ENCODE data around the gene BATF.

The BATF gene

DNA sequence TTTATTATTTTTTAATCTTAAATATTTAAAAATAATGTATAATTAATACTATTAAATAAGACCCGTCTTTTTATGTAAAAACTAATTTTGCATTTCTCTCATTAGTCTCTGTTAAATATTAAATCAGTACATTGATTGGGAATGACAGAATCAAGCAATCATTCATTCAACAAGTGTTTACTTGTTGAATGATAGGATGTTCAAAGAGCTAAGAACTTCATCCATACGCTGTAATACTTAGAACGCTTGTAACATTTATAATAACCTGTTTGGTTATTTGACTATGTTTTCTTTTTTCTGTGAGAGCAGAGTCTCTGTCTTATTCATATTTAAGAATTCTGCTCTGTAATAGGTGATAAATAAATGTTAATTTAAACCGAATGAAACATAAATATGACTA is 2.9 kb upstream of the BATF start:
- WGBS (ENCODE audit: insufficient coverage, insufficient read length): no CpG with 5 or more reads among the region's 4 CpGs
- H3K36me3 ChIP-seq (ENCODE audit: control insufficient read depth, insufficient read depth, low read length): no peaks in the 10 kb centered on the region
- no peak overlapping the region for H3K4me3 ChIP-seq (ENCODE audit: low read length)
- no peaks in the 10 kb centered on the region for H3K27me3 ChIP-seq (ENCODE audit: control insufficient read depth, insufficient read depth, low read length)
- no peak overlapping the region for H3K27ac ChIP-seq (ENCODE audit: low read length)
- no peaks in the 10 kb centered on the region for H3K4me1 ChIP-seq (ENCODE audit: control insufficient read depth, insufficient read depth, low read length)
- H3K9me3 ChIP-seq (ENCODE audit: control insufficient read depth, insufficient read depth, low read length): no peaks in the 10 kb centered on the region
- DNase-seq (ENCODE audit: low read depth, low spot score): no peak

DNA sequence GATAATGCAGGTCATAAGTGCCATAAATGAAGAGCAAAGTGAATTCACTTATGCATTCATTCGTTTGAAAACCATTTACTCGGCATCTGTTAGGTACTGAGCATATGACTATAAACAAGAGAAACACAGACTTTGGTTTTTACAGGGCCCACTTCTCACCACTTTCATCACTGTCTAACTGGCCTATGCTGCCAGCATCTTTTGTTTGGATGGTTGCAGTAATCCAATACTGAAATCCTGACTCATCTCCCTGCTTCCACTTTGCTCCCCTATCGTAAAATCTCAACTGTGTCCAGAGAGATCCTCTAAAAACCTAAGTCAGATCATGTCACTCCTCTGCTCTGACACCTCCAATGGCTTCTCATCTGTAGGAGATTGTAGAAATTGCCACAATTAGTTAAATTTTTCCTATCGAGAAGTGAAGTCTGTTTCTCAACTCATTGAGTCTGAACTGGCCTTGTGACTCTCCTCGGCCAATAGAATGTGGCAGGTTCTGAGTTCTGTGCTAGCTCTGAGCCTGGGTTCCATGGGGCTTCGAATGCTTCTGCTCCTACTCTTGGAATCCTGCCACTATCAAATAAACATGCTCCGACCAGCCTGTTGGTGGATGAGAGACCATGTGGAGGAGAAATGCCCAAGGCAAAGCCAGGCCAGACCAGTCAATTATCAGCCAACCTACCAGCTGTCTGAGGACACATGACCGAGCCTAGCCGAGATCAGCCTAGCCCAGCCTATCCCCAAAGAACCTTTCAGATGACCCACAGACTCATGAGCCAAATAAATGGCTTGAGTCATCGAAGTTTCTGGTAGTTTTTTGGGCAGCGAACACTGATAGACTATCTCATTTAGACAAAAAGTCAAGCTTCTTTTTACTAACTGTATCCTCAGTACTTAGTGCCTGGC is 2.2 kb upstream of the BATF start:
- Histone ChIP-seq H3K4me3 (ENCODE audit: low read length) (no peak overlapping the region), H3K27me3 (ENCODE audit: control insufficient read depth, insufficient read depth, low read length) (no peaks in the 10 kb centered on the region), H3K27ac (ENCODE audit: low read length) (no peak overlapping the region), H3K36me3 (ENCODE audit: control insufficient read depth, insufficient read depth, low read length) (no peaks in the 10 kb centered on the region), H3K9me3 (ENCODE audit: control insufficient read depth, insufficient read depth, low read length) (no peaks in the 10 kb centered on the region), H3K4me1 (ENCODE audit: control insufficient read depth, insufficient read depth, low read length) (no peaks in the 10 kb centered on the region)
- no CpG with 5 or more reads among the region's 11 CpGs for WGBS (ENCODE audit: insufficient coverage, insufficient read length)
- no peak for DNase-seq (ENCODE audit: low read depth, low spot score)

DNA sequence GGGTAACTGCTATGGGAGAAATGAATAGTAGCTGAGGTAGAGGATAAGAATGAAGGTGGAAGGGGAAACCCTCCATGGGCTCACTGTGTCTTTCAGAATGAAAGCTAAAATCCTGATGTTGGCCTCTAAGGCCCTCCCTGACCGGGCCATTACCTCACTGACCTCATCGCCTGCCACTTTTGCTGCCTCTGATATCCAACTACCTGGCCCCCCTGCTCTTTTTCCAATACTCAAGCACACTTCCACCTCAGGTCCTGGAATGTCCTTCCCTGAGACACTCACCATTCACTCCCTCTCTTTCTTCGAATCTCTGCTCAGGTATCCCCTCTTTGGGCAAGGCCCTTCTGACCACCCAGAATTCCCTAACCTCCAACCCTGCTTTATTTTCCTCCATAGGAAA is 1.4 kb upstream of the BATF start:
- DNase-seq (ENCODE audit: low read depth, low spot score): no peak
- H3K4me3 ChIP-seq (ENCODE audit: low read length): no peak overlapping the region

DNA sequence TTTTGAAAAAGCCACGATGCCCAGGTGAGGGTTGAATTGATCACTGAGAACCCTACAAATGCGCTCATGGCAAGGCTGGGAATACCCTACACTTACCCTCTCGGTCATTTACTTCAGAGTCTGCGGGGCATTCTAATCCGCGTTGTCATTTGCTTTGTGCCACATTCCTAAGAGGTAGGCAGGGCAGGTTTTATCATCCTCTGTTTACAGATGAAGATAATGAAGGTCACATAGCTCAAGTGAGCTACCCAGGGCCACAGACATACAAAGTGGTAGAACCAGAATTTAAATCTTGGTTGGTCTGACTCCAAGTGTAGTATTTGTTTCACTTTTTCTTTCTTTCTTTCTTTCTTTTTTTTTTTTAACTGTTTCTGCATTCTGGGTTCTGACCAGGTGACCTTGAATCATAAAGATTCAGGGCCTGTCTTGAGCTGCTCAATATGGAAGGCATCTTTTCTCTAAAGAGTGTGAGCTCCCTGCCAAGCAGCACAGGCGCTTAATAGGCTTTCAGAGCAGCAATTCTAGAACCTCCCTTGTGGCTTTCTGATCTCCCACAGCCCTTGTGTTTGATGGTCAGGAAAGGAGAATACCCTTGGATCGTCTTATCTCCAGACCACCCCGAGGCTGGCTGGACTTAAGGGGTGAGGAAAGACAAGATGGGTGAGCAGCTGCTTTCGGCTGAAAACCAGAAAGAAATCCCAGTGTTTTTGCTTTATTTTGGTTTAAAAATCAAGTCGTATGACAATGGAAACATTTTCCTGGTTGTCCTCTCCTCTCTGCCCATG is 662 bp upstream of the BATF start:
- H3K4me3 ChIP-seq (ENCODE audit: low read length): no peak overlapping the region
- no peaks in the 10 kb centered on the region for H3K27me3 ChIP-seq (ENCODE audit: control insufficient read depth, insufficient read depth, low read length)
- H3K36me3 ChIP-seq (ENCODE audit: control insufficient read depth, insufficient read depth, low read length): no peaks in the 10 kb centered on the region
- H3K9me3 ChIP-seq (ENCODE audit: control insufficient read depth, insufficient read depth, low read length): no peaks in the 10 kb centered on the region
- H3K27ac ChIP-seq (ENCODE audit: low read length): no peak overlapping the region
- DNase-seq (ENCODE audit: low read depth, low spot score): no peak
- H3K4me1 ChIP-seq (ENCODE audit: control insufficient read depth, insufficient read depth, low read length): no peaks in the 10 kb centered on the region
- WGBS (ENCODE audit: insufficient coverage, insufficient read length): no CpG with 5 or more reads among the region's 11 CpGs

More for the DNA sequence above, 1.4 kb upstream of the BATF start:
- no peaks in the 10 kb centered on the region for H3K9me3 ChIP-seq (ENCODE audit: control insufficient read depth, insufficient read depth, low read length)
- H3K36me3 ChIP-seq (ENCODE audit: control insufficient read depth, insufficient read depth, low read length): no peaks in the 10 kb centered on the region
- no peak overlapping the region for H3K27ac ChIP-seq (ENCODE audit: low read length)
- no CpG with 5 or more reads among the region's 3 CpGs for WGBS (ENCODE audit: insufficient coverage, insufficient read length)
- H3K27me3 ChIP-seq (ENCODE audit: control insufficient read depth, insufficient read depth, low read length): no peaks in the 10 kb centered on the region
- H3K4me1 ChIP-seq (ENCODE audit: control insufficient read depth, insufficient read depth, low read length): no peaks in the 10 kb centered on the region

DNA sequence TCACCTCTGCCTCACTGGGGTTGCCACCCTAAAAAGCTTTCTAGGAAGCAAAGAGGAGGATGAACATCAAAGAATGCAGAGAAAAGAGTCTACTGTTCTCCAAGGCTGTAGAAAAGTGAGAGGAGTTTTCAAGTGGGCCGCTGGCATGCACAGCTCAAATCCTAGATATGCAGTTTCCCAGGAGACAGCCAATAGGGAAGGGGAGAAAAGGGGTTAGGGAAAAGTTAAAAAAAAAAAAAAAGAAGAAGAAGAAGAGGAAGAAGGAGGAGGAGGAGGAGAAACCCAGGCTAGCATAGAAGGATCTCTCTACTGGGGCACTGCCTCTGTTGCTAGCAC is 682 bp downstream of the BATF start:
- H3K27me3 ChIP-seq (ENCODE audit: control insufficient read depth, insufficient read depth, low read length): no peaks in the 10 kb centered on the region
- no peaks in the 10 kb centered on the region for H3K4me1 ChIP-seq (ENCODE audit: control insufficient read depth, insufficient read depth, low read length)
- H3K36me3 ChIP-seq (ENCODE audit: control insufficient read depth, insufficient read depth, low read length): no peaks in the 10 kb centered on the region
- no peak for DNase-seq (ENCODE audit: low read depth, low spot score)
- H3K4me3 ChIP-seq (ENCODE audit: low read length): no peak overlapping the region
- no peak overlapping the region for H3K27ac ChIP-seq (ENCODE audit: low read length)
- WGBS (ENCODE audit: insufficient coverage, insufficient read length): no CpG with 5 or more reads among the region's 1 CpG
- no peaks in the 10 kb centered on the region for H3K9me3 ChIP-seq (ENCODE audit: control insufficient read depth, insufficient read depth, low read length)

DNA sequence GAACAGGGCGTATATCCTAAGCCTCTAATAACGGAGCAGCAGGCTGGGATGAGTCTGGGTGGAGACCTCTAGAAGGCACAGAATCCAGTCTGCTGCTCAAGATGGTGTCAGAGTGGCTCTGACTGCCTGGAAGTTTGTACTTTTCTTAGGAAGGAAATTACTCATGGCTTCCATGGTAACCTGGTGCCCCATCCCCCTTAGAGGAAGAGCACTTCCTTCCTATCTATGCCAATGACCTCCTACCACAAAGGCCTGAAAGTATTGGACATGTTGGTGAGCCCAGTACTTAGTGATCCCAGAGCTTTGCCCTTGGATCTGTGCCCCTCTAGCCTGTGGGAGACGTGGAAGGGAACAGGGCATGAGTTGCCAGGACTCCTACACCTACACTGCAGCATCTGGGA is 1.5 kb downstream of the BATF start:
- H3K27ac ChIP-seq (ENCODE audit: low read length): no peak overlapping the region
- DNase-seq (ENCODE audit: low read depth, low spot score): no peak
- no CpG with 5 or more reads among the region's 3 CpGs for WGBS (ENCODE audit: insufficient coverage, insufficient read length)

DNA sequence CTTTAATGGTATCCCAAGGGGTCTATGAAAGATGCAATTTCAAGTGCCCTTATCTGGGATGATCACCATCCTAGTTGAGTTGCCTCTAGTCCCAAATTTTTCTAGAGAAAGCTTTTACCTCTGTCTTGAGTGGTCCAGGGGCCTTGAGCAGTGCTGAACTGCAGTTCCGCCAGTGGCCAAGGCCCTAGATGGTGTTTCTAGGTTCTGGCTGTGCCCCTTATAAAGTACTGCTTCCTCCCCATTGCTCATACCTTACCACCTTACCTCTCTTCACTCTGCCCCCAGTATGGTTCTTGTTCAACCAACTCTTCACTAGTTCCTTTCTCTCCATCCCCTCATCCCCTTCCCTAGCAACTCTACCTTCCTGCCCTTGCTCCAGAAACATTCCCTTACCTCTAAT is 3.7 kb downstream of the BATF start:
- Histone ChIP-seq H3K9me3 (ENCODE audit: control insufficient read depth, insufficient read depth, low read length) (no peaks in the 10 kb centered on the region), H3K4me3 (ENCODE audit: low read length) (no peak overlapping the region), H3K27me3 (ENCODE audit: control insufficient read depth, insufficient read depth, low read length) (no peaks in the 10 kb centered on the region), H3K36me3 (ENCODE audit: control insufficient read depth, insufficient read depth, low read length) (no peaks in the 10 kb centered on the region), H3K27ac (ENCODE audit: low read length) (no peak overlapping the region), H3K4me1 (ENCODE audit: control insufficient read depth, insufficient read depth, low read length) (no peaks in the 10 kb centered on the region)
- DNase-seq (ENCODE audit: low read depth, low spot score): no peak
- WGBS (ENCODE audit: insufficient coverage, insufficient read length): no CpG with 5 or more reads among the region's 1 CpG

More for the DNA sequence above, 1.5 kb downstream of the BATF start:
- H3K4me1 ChIP-seq (ENCODE audit: control insufficient read depth, insufficient read depth, low read length): no peaks in the 10 kb centered on the region
- no peaks in the 10 kb centered on the region for H3K27me3 ChIP-seq (ENCODE audit: control insufficient read depth, insufficient read depth, low read length)
- no peak overlapping the region for H3K4me3 ChIP-seq (ENCODE audit: low read length)
- H3K36me3 ChIP-seq (ENCODE audit: control insufficient read depth, insufficient read depth, low read length): no peaks in the 10 kb centered on the region
- H3K9me3 ChIP-seq (ENCODE audit: control insufficient read depth, insufficient read depth, low read length): no peaks in the 10 kb centered on the region

DNA sequence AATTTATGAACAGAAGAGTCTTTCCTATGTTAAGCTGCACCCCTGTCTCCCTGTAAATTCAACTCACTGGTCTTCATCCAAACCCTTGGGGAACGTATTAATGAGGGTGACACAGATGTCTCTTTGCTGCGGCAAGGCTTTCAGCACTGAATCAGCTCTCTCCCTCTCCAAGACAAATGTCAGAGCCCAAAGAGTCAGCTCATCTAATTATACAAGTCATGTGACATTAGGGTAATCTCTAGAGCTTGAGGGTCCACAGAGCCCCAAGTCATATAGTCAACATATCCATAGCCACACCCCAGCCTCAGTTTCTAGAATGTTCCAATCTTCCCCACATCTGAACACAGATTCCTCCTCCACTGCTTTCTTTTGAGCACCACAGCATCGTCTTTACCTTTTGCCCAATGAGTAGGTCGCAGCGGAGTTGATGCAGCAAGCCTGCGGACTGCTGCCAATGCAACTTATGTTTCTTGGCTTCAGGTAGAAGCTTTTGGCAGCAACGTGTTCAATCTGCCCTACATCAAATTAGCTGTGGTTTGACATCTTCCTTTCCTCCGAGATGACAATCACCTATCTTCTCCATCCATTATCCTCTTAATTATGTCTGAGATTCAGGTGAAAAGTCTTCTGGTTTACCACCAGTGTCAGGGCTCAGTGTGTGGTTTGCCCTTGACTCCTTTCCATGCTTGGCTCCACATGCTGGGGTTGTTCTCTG is 5.3 kb downstream of the BATF start:
- WGBS (ENCODE audit: insufficient coverage, insufficient read length): no CpG with 5 or more reads among the region's 8 CpGs
- no peak for DNase-seq (ENCODE audit: low read depth, low spot score)
- Histone ChIP-seq H3K9me3 (ENCODE audit: control insufficient read depth, insufficient read depth, low read length) (no peaks in the 10 kb centered on the region), H3K27ac (ENCODE audit: low read length) (no peak overlapping the region), H3K27me3 (ENCODE audit: control insufficient read depth, insufficient read depth, low read length) (no peaks in the 10 kb centered on the region), H3K4me3 (ENCODE audit: low read length) (no peak overlapping the region), H3K4me1 (ENCODE audit: control insufficient read depth, insufficient read depth, low read length) (no peaks in the 10 kb centered on the region), H3K36me3 (ENCODE audit: control insufficient read depth, insufficient read depth, low read length) (no peaks in the 10 kb centered on the region)

DNA sequence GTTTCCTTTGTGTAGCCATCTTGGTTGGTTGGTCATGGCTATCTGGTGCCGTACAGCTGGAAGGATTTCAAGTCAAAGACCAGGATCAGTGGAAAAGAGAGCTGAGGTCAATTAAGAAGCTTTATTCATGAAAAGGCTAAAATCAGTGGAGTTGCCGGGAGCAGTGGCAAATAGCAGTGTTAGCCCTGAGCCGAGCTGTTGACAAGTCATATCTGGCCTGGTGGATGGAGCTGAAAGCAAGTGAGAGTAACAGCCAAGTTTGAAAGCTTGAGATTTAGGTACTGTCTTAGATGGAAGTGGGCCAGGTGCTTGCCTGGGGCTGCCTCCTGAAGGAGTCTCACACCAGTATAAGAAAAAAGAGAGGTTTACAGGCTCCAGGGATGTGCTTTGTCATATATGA is 9.0 kb downstream of the BATF start:
- Histone ChIP-seq H3K27ac (ENCODE audit: low read length) (no peak overlapping the region), H3K4me3 (ENCODE audit: low read length) (no peak overlapping the region), H3K36me3 (ENCODE audit: control insufficient read depth, insufficient read depth, low read length) (no peaks in the 10 kb centered on the region), H3K9me3 (ENCODE audit: control insufficient read depth, insufficient read depth, low read length) (no peaks in the 10 kb centered on the region), H3K27me3 (ENCODE audit: control insufficient read depth, insufficient read depth, low read length) (no peaks in the 10 kb centered on the region), H3K4me1 (ENCODE audit: control insufficient read depth, insufficient read depth, low read length) (no peaks in the 10 kb centered on the region)
- DNase-seq (ENCODE audit: low read depth, low spot score): no peak
- no CpG with 5 or more reads among the region's 3 CpGs for WGBS (ENCODE audit: insufficient coverage, insufficient read length)

DNA sequence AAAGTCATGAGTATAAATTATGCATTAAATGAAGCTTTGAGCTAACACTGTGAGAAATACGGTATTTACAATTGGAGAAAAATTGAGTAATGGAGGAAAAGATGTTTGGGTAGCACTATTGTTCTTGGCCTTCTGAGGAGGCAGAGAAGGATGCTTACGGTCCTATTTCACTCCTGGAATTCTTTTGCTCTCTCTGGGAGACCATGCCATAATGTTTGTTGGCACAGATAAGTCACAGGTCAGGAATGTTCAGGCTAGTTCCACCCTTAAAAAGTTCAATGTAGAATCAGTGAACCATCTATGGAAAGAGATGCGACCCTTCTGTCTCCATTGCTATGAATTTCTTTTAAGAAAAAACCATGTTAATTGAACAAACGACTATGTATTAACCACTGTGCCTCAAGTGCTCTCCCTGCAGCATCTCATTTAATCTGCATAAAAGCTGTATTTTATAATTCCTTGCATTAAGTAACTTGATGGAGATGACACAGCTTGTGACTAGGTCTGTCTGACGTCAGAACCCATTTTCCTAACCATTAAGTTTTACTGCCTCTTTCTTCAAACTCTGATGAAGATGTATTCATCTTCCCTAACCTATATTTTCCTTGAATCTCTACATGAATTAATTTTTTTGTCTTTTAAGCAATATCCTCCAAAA is 9.5 kb downstream of the BATF start:
- 100% methylated on average over 1 of the region's 5 CpGs for WGBS (ENCODE audit: insufficient coverage, insufficient read length)
- Histone ChIP-seq H3K36me3 (ENCODE audit: control insufficient read depth, insufficient read depth, low read length) (no peaks in the 10 kb centered on the region), H3K4me1 (ENCODE audit: control insufficient read depth, insufficient read depth, low read length) (no peaks in the 10 kb centered on the region), H3K27ac (ENCODE audit: low read length) (no peak overlapping the region), H3K9me3 (ENCODE audit: control insufficient read depth, insufficient read depth, low read length) (no peaks in the 10 kb centered on the region), H3K4me3 (ENCODE audit: low read length) (no peak overlapping the region), H3K27me3 (ENCODE audit: control insufficient read depth, insufficient read depth, low read length) (no peaks in the 10 kb centered on the region)
- no peak for DNase-seq (ENCODE audit: low read depth, low spot score)
